Stimulated activated CD4-positive, alpha-beta T cell treated with anti-CD3 and anti-CD28 coated beads, Interleukin-2, amount 100 ng/mL, for 48 hours (primary cell): ENCODE results near the gene PANK1.
"Not testable (repeated sequence)": the region's sequence is repeated elsewhere in the genome, so short reads cannot be mapped to it uniquely, and the experiment has no call there.

Experiments used
- DNase-seq, 2 donors: peaks; one replicate each; pipeline ENCODE4 v3.0.0-alpha.2; 2020

PANK1 gene

DNA sequence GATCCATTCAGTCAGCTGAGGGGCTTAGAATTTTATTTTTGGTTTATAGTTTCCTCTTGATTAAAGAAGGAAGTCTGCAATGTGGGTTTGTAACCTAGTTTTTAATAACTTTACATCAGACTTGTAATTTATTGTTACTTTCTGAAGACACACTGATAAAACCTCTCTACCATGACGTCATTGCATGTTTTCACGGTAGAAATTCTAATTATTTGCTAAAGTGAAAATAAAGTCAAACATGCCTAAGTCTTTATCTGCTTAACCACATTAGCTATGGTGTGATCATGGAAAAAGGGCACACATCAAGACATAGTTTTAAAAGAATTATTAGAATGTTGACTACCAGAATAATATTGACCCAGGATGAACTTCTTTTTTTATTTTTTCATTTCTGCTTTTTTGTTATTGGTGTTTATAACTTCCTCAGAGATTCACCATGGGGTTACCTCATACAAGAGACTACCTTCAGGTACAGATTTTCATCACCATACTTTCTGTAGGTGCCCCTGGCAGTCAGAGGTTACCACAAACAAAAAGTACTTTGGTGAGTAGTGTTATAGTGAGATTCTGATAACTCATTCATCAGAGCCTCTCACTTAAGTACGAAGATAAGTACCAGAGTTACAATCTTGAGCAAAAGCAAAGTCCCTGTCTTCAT lies 7.0 kb upstream of the PANK1 start:
- no peak for DNase-seq

DNA sequence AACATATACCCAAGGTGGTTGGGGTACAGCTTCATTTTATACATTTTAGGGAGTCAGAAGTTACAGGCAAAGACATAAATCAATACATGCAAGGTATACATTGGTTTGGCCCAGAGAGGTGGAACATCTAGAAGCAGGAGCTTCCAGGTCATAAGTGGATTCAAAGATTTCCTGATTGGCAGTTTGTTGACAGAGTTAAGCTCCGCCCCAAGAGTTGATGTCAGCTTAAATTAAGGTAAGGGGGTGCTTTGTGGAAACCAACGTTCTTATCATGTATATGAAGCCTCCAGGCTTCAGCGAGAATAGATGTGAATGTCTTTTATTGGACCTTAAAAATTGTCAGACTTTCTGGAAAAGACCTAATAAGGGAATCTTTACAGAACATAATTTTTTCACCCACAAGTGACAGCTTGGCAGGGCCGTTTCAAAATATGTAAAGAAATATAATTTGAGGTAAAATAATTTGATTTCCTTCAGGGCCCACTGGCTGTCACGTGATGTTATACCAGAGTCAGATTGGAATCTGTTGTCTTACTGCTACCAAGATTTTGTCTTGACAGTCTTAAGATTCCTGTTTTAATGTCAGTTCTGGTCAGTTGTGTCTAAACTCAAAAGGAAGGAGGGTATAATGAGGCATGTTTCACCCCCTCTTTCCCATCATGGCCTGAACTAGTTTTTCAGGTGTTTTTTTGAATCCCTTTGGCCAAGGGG lies 6.3 kb upstream of the PANK1 start:
- DNase-seq = no peak

DNA sequence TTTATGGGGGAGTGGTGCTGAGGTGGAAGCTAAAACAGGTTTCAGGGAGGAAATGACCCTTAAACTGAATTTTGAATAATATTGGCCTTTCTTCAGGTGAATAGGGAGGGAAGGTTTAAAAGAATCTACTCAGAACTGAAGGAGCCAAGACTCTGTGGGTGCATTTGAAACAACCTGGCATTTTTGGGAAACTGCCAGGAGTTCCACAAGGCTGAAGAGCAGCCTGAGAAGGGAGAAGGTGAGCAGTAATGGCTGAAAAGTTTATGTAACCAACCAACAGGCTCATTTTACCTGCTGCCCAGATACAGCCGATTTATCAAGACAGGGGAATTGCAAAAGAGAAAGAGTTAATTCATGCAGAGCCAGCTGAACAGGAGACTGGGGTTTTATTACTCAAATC lies 4.0 kb upstream of the PANK1 start:
- DNase-seq = no peak

DNA sequence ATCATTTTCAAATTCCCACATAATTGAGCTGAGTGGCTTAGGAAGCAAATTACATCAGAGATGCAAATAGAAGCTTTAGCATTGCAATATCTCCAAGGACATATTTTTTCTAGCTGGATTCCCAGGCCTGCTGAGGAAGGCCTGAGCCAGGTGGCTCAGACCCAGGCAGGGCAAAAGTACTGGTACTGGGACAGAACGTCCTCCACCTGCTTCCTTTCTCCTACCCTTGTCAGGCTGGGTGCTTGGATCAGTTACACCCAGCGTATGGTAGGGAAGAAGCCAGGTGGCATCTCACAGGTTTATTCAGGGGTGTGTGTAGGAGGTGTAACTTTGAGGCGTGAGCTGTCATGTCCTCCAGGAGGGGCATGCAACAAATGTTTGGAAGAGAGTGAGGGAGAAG lies 3.0 kb upstream of the PANK1 start:
- DNase-seq = no peak

DNA sequence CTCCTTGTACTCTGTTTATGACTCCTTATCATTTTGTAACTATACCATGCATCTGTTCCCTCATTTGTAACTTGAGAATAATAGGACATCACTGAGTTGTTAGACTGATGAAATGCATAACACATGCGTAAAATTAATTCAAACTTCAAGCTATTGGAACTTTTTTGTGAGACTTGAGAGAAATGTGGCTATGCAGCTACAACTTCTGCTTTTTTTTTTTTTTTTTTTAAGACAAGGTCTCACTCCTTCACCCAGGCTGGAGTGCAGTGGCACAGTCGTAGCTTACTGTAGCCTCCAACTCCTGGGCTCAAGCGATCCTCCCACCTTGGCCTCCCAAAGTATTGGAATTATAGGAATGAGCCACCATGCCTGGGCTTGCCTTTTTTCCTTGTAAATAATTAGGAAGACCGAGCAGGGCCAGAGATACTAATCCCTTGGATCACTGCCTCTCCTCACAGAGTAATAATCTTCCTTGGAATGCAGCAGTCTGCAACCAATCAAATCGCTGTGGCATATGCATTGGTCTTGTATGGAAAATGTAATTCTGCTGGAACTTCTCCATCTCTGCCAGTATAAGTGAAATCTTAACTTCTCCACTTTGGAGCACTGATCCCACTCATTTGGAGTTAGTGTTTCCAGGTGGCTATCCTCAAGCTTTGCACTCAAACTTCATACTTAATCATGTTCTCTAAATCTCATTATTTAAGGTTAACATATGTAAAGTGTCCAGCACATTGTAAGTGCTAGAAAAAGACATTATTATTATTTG lies 2.0 kb upstream of the PANK1 start:
- DNase-seq = no peak

DNA sequence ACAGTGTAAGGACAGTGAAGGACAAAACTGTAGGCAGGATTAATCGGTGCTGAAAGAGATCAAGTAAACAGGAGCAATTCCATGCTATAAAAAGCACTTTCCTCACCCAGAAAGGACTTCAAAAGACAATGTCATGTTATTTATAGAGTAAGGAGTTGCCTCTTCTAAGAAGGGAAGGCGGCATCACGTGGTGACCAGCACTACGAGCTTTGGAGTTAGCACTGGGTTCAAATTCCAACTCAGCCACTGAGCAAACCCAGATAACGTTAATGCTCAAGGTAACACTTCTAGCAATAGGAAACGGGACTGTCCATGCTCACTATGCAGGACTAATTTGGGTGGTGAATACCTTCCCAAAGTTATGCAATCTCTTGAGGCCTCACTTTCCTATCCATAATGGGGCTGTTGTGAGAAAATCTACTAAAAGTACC lies 715 bp upstream of the PANK1 start:
- DNase-seq = no peak

DNA sequence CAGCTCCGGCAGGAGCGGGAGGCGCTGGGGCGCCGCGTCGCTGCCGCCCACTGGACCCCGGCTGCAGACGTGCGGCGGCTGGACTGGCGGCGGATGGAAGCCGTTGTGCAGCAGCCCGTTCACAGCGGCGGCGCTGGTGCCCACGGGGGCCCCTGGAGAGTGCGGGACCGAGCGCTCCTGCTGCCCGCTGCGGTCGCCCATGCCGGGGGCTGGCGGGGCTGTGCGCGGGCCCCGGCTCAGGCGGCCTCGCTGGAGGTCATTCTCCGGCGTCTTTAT lies 413 bp downstream of the PANK1 start:
- no peak for DNase-seq

DNA sequence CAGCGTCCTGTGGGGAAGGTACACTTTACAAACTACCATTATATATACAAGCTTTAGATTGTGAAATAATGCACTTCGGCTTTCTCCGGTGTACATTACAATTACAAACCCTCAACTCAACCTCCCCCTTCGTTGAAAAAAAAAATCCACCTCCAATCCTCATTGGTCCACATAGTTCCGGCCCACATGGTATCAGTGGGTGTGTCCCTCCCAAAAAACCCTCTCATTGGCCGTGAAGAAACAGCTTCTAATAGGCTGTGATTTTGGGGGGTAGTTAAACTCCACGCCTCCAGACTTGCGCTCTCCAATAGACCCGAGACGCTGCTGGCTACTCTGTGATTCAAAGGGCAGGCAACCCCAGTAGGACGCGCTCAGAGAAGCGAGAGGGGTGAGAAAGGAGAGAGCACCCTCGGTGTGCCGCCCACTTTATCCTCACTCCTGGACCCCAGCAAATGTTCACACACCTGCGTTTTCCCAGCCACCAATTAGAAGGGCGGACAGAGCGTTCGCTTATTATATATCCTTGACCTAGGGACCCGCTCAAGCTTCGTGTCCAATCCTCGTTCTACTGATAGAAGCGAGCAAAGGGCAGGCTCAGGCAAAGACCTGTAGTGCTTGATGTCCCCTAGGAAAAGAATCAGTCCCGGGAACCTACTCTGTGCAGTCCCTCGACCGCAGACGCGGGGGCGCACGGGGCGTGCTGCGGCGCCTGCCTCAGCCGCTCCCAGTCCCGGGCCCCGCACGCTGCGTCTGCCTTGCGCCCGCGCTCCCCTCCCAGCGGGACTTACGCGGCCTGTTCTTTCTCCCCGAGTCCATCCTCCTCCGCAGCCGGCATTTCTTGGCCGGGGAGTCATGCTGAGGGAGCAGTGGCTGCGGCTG lies 991 bp downstream of the PANK1 start:
- peak; percentile 37 to 48 for DNase-seq

DNA sequence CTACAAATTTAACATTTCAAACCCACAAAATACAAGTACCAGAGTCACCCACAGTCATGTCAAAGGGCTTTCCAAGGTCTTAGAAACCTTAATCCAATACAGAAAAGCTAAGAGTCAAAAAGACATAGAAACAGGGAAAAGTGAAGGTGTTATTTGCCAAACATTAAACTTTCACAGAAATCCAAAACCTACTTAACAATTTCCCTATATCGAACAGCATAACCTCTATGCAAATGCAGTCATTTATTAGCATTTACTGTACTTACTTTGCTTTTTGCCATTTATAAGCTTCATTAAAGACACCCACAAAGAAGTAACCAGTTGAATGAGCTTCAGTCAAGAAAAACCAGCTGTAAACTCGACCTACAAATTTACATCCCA lies 1.6 kb downstream of the PANK1 start:
- DNase-seq = no peak

DNA sequence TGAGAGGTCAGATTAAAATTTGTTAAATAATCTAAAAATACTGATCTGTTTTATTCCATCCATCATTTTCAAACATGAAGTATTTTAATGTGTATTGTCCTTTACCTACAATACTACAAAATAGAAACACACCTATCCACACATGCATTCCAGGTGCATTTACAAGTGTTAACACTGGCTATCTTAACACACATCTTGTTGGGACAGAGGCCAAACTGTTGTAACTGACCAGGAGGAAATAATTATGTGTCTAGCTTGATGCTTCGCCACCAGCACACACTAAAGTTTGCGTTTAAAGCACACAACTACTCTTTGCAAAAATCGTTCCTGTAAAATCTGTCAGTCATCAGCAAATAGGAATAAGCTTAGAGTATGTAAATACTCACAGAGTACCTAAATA lies 2.8 kb downstream of the PANK1 start:
- DNase-seq = no peak

DNA sequence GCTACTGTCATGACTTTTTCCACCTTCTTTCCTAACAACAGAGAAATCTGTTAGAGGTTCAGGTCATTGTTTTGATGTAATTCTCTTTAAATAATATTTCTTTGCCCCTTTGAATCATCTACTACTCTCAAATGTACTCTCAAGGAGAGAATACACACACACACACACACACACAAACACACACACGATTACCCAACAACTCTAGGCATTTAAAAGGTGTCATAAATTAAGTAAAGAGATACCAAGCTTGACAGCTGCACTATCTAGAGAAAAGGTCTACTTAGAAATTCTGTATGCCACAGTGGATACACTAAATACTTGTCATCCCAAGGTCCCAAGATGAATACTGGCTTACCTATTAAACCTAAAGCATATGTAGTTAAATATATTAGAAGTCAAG lies 4.8 kb downstream of the PANK1 start:
- DNase-seq = no peak

DNA sequence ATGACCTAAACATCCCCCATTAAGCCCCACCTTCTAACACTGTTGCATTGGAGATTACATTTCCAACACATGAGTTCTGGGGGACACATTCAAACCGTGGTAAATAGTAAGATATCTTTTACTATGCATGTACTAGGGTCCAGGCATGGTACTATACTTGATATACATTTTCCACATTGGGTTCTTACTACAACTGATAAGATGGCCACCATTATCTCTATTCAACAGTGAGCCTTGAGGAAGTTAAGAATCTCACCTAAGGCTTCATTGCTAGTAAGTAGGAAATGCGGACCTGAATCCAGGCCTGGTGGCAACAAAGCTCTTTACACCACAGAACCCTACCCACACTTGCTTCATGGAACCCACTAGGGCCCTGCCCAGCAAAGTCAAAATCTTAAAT lies 5.7 kb downstream of the PANK1 start:
- no peak for DNase-seq

DNA sequence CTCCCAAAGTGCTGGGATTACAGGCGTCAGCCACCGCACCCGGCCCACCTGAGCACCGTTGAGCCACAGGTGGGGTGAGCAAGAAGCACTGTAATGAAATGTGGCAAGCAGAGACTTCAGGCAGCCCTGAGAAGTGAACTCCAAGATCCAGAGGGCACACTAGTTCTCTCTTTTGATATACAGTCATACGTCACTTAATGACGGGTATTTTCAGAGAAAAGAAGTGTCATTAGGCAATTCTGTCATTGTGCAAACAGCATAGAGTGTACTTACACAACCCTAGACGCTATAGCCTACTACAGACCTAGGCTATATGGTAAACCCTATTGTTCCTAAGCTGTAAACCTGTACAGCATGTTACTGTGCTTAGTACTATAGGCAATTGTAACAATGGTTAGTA lies 7.9 kb downstream of the PANK1 start:
- DNase-seq = no peak

DNA sequence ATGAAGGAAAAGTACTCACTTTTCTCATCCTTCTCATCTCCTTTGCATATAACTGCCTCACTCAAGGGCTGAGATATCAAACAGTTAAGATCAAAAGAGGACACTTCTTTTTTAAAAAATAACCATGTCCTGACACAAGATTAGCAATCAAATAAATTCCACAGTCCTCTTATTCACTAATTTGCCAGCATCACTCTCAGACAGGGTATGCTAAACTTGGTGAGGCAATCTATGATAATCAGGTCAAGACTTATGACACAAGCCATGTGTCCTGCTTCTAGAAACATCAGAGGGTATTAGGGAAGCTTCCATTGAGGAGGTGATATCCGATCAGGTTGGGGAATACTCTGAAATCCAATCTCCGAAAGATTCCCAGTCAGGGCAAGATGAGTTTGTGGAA lies 10.4 kb downstream of the PANK1 start:
- no peak for DNase-seq

DNA sequence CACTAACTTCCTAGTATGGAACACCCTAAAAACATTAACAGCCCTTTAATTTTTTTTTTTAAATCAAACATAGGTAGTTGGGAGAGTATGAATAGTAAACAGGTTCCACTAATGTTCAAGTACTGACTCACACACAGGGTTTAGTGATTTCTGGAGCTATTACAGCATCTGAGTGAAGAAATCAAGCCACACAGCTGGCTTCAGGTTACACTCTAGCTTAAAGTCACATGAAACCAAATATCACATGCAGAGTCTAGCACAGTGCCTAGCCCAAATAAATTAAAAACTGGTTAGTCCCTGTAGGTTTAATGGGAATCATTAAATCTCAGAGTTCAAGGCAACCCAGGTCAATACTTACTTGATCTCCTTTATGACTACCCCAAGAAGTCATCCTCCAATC lies 11.6 kb downstream of the PANK1 start:
- no peak for DNase-seq

DNA sequence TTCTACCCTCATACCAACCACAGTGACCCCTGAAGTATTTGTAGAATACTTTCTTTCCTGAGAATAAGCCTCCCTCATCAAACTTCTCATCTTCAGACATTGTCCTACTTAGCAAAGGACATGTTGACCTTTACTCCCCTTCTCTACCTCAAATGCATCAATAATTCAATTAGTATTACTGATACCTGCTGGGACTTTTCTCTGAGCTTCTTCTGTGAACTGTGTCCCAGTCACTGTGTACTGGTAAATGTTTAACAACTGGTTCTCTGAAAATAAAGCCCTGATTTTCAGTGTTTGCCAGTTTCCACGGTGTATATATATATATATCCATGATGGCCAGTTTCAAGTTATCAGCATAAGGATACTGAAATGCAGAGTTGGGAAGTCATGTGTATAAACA lies 12.2 kb downstream of the PANK1 start:
- DNase-seq = no peak

DNA sequence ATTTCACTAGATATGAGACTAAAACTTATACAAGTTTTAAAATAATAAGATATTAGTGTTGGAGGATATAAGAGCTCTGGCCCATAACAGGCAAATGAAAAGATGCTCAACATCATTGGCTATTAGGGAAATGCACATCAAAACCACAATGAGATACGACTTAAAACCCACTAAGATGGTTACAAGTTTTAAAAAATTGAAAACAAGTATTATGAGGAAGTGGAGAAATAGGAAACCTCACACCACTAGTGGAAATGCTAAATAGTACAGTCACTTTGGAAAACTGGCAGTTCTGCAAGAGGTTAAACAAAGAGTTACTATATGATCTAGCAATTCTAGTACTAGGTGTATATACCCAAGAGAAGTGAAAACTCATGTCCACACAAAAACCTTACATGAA lies 17.2 kb downstream of the PANK1 start:
- no peak for DNase-seq

DNA sequence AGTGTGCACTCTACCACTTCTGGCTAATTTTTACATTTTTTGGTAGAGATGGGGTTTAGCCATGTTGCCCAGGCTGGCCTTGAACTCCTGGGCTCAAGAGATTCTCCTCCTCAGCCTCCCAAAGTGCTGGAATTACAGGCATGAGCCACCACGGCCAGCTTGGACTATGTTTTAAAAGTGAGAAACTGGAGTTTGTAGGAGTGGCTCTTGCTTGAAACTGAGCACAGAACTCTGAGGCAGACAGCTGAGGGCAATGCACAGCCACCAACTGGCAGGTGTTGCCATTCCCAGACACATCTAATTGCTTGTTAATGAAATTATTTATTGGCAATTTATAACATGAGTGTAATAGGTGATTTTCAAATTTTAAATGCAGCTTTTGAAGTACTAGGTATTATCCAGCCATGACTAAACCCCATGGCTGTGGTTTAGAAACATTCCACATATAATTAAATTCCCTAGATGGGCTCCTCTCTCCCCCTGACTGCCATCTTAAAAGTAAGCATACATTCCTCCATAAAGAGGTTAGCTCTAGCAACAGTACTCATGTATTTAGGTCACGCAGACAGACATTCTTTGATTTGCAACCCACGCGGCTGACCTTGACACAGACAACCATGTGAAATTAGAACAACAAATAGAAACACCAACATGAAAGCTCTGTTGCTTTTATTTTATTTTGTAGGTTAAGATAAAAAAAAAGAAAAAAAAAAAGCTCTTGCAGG lies 19.8 kb downstream of the PANK1 start:
- DNase-seq = no peak

DNA sequence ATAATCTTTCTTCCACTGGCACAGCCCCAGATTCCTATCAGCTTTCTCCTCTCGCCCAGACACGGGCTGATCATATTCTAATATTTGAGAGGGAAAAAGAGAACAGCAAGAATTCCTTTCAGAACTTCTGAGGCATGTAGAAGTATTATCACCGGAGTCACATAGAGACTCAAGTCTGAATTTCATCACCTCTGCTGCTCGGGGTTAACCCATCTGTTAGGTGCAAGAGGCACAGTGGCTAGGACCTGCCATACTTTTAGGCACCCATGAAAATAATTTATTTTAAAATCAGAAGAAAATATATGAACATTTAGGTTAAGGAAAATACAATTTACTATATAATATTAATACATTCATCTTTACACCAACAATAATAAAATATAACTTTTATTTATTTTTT lies 21.0 kb downstream of the PANK1 start:
- no peak for DNase-seq

DNA sequence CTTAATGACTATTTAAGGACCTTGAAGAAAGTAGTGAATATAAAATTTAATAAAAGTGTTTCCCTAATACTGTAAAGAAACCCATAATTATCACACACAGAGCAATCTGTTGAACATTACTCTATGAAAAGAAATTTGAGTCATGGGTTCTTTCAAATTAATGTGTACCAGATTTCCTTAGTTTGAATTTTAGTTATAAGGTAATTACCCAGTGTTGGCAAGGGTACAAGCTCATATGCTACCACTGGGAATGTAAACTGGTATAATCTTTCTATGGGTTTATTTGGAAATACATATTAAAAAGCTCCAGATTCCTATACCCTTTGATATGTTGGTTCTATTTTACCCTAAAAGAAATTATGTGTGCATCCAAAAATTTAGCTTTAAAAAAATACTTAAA lies 22.9 kb downstream of the PANK1 start:
- DNase-seq = no peak

DNA sequence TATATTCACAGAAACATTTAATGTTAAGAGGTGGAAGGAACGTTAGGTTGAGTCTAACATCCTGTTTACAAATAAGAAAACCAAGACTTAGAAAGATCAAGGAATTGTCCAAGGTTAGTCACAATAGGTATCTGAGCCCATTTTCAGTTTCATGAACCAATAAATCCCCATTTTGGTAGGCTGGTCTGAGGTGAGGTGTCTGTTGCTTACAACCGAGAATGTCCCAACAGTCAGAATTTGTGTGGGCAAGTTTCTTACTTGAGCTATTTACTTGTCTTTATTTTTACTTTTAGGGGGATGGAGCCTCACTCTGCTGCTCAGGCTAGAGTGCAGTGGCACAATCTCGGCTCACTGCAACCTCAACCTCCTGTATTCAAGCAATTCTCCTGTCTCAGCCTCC lies 23.6 kb downstream of the PANK1 start:
- no peak for DNase-seq

DNA sequence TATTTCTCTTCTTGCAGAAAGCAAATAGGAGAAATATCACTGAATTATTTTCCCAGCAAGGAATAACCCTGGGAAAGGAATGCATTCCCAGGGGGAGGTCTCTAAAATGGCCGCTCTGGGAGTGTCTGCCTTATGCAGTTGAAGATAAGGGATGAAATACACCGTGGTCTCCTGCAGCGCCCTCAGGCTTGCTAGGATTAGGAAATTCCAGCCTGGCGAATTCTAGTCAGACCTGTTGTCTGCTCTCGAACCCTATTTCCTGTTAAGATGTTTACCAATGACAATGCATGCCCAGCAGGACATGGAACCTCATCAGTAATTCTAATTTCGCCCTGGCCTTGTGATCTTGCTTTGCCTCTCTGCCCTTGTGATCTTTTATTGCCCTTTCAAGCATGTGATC lies 24.7 kb downstream of the PANK1 start:
- DNase-seq = not testable (repeated sequence)

DNA sequence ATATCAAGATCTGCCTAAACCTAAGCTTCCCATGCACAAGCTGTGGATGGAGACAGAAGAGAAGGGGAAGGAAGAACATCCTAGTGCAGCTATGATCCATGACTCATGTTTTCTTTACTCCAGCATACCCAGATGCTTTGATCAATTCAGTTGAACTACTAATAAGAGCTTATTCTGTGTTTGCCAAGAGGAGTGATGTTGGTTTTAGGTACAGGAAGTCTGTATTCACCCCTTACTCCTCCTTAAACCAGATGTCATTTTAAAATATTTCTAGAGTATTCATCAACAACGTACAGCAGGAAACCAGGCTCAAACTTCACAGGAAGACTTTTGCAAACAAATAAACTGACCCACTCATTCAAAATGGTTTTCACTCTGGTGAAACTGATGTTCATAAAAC lies 29.2 kb downstream of the PANK1 start:
- DNase-seq = no peak
